Measurements from ENCODE around the gene SPANXB1.
"Not testable (repeated sequence)": the region's sequence is repeated elsewhere in the genome, so short reads cannot be mapped to it uniquely, and the experiment has no call there.

SPANXB1 gene, protein sequence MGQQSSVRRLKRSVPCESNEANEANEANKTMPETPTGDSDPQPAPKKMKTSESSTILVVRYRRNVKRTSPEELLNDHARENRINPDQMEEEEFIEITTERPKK

GRCh38 chrX:141002568-141002967 is at the start of gene SPANXB1:
TSS of gene SPANXB1 (plus strand) at chrX:141002594. CDS start at chrX:141002694, 100 bp downstream.
- not testable (repeated sequence) for DNase-seq; ATAC-seq; H3K27me3 Mint-ChIP-seq; H3K36me3 Mint-ChIP-seq (ENCODE audit: low read depth); H3K9me3 Mint-ChIP-seq; H3K27ac Mint-ChIP-seq; H3K4me1 Mint-ChIP-seq; H3K4me3 Mint-ChIP-seq

GRCh38 chrX:140967036-140967435 is 35.4 kb upstream of the SPANXB1 start:
- ATAC-seq (no peak), DNase-seq (no peak)
- H3K36me3 Mint-ChIP-seq (ENCODE audit: low read depth): no peaks in the 10 kb centered on the region
- H3K9me3 Mint-ChIP-seq: no peaks in the 10 kb centered on the region
- H3K27me3 Mint-ChIP-seq: no peaks in the 10 kb centered on the region
- no peak overlapping the region for H3K27ac Mint-ChIP-seq
- H3K4me3 Mint-ChIP-seq: no peak overlapping the region
- H3K4me1 Mint-ChIP-seq: no peaks in the 10 kb centered on the region

DNA sequence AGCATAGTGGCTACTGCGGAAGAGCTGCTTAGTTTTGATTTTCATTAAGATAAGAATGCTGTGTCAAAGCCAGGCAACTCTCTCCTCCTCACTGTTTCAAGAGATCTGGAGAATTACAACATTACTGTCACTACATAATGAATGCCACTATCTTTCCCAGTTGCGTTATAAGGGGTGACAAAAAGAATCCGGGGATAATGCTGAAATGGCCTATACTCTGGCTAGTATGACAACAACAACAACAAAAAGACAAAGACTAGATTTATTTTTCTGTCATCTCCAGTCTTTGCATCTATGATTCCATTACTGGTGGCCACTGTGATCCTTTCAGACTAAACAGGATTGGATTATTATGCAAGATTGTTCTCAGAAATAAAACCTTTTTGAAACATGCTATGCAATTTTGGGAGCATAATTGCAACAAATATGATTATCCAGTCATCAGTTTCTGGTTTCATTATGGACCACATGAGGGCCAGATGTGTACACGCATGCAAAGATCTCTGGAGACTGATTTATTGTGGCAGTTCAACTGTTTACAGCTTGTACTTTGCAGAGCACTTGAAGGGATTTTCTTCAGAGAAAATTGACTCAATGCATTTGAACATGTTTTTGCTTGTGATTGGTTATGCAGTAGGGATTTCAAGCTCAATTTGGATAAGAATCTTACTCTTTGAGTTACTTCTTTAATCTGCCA is 31.1 kb upstream of the SPANXB1 start:
- H3K27ac Mint-ChIP-seq: no peak overlapping the region
- H3K27me3 Mint-ChIP-seq: no peaks in the 10 kb centered on the region
- no peaks in the 10 kb centered on the region for H3K9me3 Mint-ChIP-seq
- ATAC-seq (no peak), DNase-seq (no peak)
- H3K4me1 Mint-ChIP-seq: no peaks in the 10 kb centered on the region
- H3K36me3 Mint-ChIP-seq (ENCODE audit: low read depth): no peaks in the 10 kb centered on the region
- no peak overlapping the region for H3K4me3 Mint-ChIP-seq

DNA sequence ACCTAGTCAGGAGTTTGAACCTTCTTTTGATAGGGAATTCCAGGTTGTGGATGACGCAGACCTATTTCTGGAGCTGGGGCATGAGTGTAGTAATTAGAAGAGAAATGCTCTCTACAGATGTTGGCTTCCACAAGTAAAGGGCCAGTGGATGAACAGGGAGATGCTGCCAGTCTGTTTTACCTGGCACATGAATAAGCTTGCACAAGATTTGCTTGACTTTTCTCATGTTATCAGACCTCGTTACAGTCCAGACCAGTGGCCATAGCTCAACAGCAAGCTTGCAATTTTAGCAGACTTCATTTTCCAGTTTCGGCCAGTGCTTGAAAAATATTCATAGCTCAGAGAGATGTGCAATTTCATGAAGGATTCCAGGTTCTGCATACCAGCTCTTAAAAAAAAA is 26.9 kb upstream of the SPANXB1 start:
- no peak for ATAC-seq
- H3K27me3 Mint-ChIP-seq: no peaks in the 10 kb centered on the region

GRCh38 chrX:140980271-140980670 is 22.1 kb upstream of the SPANXB1 start:
- Mint-ChIP-seq H3K27ac (no peak overlapping the region), H3K36me3 (ENCODE audit: low read depth) (no peaks in the 10 kb centered on the region), H3K27me3 (no peaks in the 10 kb centered on the region), H3K4me3 (no peak overlapping the region), H3K9me3 (no peaks in the 10 kb centered on the region), H3K4me1 (no peaks in the 10 kb centered on the region)
- DNase-seq (no peak), ATAC-seq (no peak)

More for the DNA sequence above, 26.9 kb upstream of the SPANXB1 start:
- no peak for DNase-seq
- no peak overlapping the region for H3K27ac Mint-ChIP-seq
- no peaks in the 10 kb centered on the region for H3K36me3 Mint-ChIP-seq (ENCODE audit: low read depth)
- H3K4me1 Mint-ChIP-seq: no peaks in the 10 kb centered on the region
- H3K4me3 Mint-ChIP-seq: no peak overlapping the region
- no peaks in the 10 kb centered on the region for H3K9me3 Mint-ChIP-seq

GRCh38 chrX:140983730-140984129 is 18.7 kb upstream of the SPANXB1 start:
- no peak overlapping the region for H3K4me3 Mint-ChIP-seq
- no peak for ATAC-seq
- H3K27me3 Mint-ChIP-seq: no peaks in the 10 kb centered on the region
- no peak overlapping the region for H3K27ac Mint-ChIP-seq
- no peaks in the 10 kb centered on the region for H3K4me1 Mint-ChIP-seq
- no peaks in the 10 kb centered on the region for H3K9me3 Mint-ChIP-seq
- DNase-seq: no peak
- H3K36me3 Mint-ChIP-seq (ENCODE audit: low read depth): no peaks in the 10 kb centered on the region

GRCh38 chrX:141005243-141005642 is 2.8 kb downstream of the SPANXB1 start:
- not testable (repeated sequence) for H3K4me1 Mint-ChIP-seq; H3K27me3 Mint-ChIP-seq; H3K36me3 Mint-ChIP-seq (ENCODE audit: low read depth); H3K27ac Mint-ChIP-seq; H3K9me3 Mint-ChIP-seq; ATAC-seq; H3K4me3 Mint-ChIP-seq; DNase-seq

DNA sequence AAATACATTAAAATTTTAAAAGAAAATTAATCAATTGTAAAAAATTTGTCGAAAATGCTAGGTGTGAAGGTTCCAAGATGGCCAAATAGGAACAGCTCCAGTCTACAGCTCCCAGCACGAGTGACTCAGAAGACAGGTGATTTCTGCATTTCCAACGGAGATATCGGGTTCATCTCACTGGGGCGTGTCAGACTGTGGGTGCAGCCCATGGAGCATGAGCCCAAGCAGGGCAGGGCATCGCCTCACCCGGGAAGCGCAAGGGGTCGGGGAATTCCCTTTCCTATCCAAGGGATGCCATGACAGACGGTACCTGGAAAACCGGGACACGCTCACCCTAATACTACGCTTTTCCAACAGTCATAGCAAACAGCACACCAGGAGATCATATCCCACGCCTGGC is 41.9 kb downstream of the SPANXB1 start:
- not testable (repeated sequence) for H3K4me1 Mint-ChIP-seq; H3K36me3 Mint-ChIP-seq (ENCODE audit: low read depth); H3K27me3 Mint-ChIP-seq; H3K4me3 Mint-ChIP-seq; H3K27ac Mint-ChIP-seq; DNase-seq; H3K9me3 Mint-ChIP-seq; ATAC-seq

DNA sequence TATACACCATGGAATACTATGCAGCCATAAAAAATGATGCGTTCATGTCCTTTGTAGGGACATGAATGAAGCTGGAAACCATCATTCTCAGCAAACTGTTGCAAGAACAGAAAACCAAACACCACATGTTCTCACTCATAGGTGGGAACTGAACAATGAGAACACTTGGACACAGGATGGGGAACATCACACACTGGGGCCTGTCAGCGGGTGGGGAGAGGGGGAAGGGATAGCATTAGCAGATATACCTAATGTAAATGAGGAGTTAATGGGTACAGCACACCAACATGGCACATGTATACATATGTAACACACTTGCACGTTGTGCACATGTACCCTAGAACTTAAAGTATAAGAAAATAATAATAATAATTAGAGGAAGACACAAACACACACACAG is 47.5 kb downstream of the SPANXB1 start:
- H3K9me3 Mint-ChIP-seq; H3K4me3 Mint-ChIP-seq; H3K4me1 Mint-ChIP-seq; H3K36me3 Mint-ChIP-seq (ENCODE audit: low read depth); H3K27me3 Mint-ChIP-seq; ATAC-seq; DNase-seq; H3K27ac Mint-ChIP-seq: not testable (repeated sequence)

DNA sequence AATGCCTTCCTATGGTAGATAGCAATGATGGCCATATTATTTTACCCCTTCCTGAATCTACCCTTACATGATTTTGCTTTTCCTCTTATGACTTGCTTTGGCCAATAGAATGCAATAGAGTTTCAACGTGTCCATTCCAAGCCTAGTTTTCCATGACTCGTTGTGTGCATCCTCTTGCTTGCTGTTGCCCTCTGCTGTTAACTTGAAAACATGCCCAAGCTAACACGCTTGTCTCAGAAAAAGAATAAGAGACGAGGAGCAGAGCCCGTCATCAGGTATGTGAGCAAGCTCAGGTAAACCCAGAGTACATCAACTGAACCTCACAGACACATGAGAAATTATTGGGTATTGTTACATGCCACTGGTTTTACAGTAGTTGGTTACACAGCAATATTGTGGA is 49.7 kb downstream of the SPANXB1 start:
- not testable (repeated sequence) for ATAC-seq; DNase-seq; H3K4me1 Mint-ChIP-seq; H3K9me3 Mint-ChIP-seq; H3K36me3 Mint-ChIP-seq (ENCODE audit: low read depth); H3K4me3 Mint-ChIP-seq; H3K27me3 Mint-ChIP-seq; H3K27ac Mint-ChIP-seq

Measured in activated naive CD8-positive, alpha-beta T cell treated with anti-CD3 and anti-CD28 coated beads, Interleukin-2, amount 50 U/mL, for 24 hours (primary cell).